OCI-LY3 (cell line): ENCODE measurements around the gene RAB43.
"Not testable (repeated sequence)": the region's sequence is repeated elsewhere in the genome, so short reads cannot be mapped to it uniquely, and the experiment has no call there.

Experiments
- H2AFZ ChIP-seq: fragments of 200-600, 300-600 bp; shearing (Covaris generic); 2 replicates; pipeline ENCODE4 v1.6.0; 2014; ENCODE audit warnings: antibody characterized with exemption, low read depth, low read length
- H3K27ac ChIP-seq: fragments of 200-600, 300-600 bp; sonication (generic); 2 replicates; pipeline ENCODE4 v1.5.1; 2014; ENCODE audit warnings: mild to moderate bottlenecking, low read length, moderate library complexity, mixed read lengths
- H3K27me3 ChIP-seq: fragments of 200-600, 300-600 bp; sonication (generic); 2 replicates; pipeline ENCODE4 v1.6.1; 2014; ENCODE audit warnings: low read depth, low read length, mixed read lengths
- H3K36me3 ChIP-seq: fragments of 200-600, 300-600 bp; sonication (generic); replicated peaks from 2 replicates; pipeline ENCODE3; 2014; ENCODE audit warnings: low read depth, low read length, mixed read lengths
- H3K4me1 ChIP-seq: fragments of 300-600, 200-600 bp; sonication (generic); 2 replicates; pipeline ENCODE4 v1.6.1; 2014; ENCODE audit warnings: low read length, mixed read lengths
- H3K4me2 ChIP-seq: fragments of 200-600, 300-600 bp; sonication (generic); 2 replicates; pipeline ENCODE4 v1.6.1; 2014; ENCODE audit warnings: low read length, mixed read lengths
- H3K4me3 ChIP-seq: fragments of 300-600, 200-600 bp; sonication (generic); 2 replicates; pipeline ENCODE4 v1.5.1; 2014; ENCODE audit warnings: antibody characterized with exemption, mild to moderate bottlenecking, low read length, moderate library complexity
- H3K79me2 ChIP-seq: fragments of 300-600, 200-600 bp; shearing (Covaris generic); 2 replicates; pipeline ENCODE4 v1.6.1; 2014; ENCODE audit warnings: mild to moderate bottlenecking, low read length, mixed read lengths
- H3K9ac ChIP-seq: fragments of 300-600, 200-600 bp; shearing (Covaris generic); 2 replicates; pipeline ENCODE4 v1.6.0; 2014; ENCODE audit warnings: mild to moderate bottlenecking, low read length, moderate library complexity
- H3K9me3 ChIP-seq: fragments of 200-600, 300-600 bp; shearing (Covaris generic); 2 replicates; pipeline ENCODE4 v1.6.1; 2014; ENCODE audit warnings: low read length, mixed read lengths; ENCODE audit not compliant: insufficient read depth
- H4K20me1 ChIP-seq: fragments of 200-600, 300-600 bp; sonication (generic); 2 replicates; pipeline ENCODE4 v1.6.1; 2016; ENCODE audit warnings: low read length, mixed read lengths; ENCODE audit not compliant: insufficient read depth
- EZH2phosphoT487 ChIP-seq: fragments of 200-600 bp; shearing (Covaris generic); IDR thresholded peaks from 2 replicates; pipeline ENCODE4 v1.6.1; 2018; ENCODE audit warnings: antibody characterized with exemption, mixed run types, low read depth
- TF ChIP-seq, protein P1 (sequence below): fragments of 200-600, 300-600 bp; sonication (generic); IDR thresholded peaks from 2 replicates; pipeline ENCODE4 v1.5.1; 2014; ENCODE audit warnings: antibody characterized with exemption, low read length, low read depth

Gene RAB43

DNA sequence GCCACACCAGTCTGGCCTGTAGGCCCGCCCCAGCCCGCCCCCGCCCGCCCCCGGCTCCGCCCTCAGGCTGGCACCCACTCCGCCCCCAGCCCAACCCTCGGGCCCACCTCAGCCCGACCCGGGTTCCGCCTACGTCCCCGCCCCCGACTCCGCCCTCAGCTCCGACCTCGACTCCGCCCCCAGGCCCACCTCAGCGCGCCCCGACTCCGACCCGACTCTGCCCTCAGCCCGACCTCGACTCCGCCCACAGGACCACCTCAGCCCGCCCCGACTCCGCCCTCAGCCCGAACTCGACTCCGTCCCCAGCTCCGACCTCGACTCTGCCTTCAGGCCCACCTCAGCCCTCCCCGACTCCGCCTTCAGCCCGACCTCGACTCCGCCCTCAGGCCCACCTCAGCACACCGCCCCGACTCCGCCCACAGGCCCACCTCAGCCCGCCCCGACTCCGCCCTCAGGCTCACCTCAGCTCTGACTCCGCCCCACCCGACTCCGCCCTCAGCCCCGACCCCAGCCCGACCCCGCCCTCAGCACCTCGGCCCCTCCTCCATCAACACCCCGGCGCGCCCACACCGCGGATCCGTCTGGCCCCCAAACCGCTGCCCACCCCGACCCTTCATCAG lies at the start of gene RAB43:
Gene RAB43, minus strand, starts transcription at position 13 of the 620 bp plus-strand sequence. CDS start 315 bp downstream, outside the sequence.
- Histone ChIP-seq H3K4me1 (peaks cover 32% of the 10 kb centered on the region), H3K4me2 (peak within 1 kb of the TSS; percentile 99)

DNA sequence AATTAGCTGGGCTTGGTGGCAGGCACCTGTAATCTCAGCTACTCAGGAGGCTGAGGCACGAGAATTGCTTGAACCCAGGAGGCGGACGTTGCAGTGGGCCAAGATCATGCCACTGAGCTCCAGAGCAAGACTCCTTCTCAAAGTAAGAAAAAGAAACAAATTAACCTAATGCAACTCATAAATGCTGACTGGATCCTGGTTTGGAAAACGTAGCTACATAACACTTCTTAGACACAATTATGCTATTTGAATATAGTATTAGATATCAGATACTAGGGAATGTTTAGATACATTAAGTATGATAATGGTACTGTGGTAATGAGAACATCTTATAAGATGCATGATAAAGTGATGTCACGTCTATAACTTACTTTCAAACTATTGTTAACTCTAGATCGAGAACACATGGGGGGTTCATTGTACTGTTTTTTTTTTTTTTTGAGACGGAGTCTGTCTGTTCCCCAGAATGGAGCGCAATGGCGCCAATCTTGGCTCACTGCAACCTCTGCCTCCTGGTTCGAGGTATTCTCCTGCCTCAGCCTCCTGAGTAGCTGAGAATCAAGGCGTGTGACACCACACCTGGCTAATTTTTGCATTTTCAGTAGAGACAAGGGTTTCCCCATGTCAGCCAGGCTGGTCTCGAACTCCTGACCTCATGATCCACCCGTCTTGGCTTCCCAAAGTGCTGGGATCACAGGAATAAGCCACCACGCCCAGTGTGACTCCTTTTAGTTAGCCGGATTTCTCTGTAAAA lies 45.2 kb upstream of the RAB43 start:
- Histone ChIP-seq H2AFZ (no peak overlapping the region), H3K36me3 (peaks cover 46% of the 10 kb centered on the region), H3K4me1 (peaks cover 8% of the 10 kb centered on the region; the same call in 1 of the 2 replicates), H3K4me3 (no peak overlapping the region), H3K9ac (no peak overlapping the region), H3K27ac (no peak overlapping the region), H3K4me2 (no peak overlapping the region), H3K79me2 (peaks cover 50% of the 10 kb centered on the region), H4K20me1 (peaks cover 33% of the 10 kb centered on the region), H3K9me3 (no peaks in the 10 kb centered on the region), H3K27me3 (no peaks in the 10 kb centered on the region)
- TF ChIP-seq, protein P1, sequence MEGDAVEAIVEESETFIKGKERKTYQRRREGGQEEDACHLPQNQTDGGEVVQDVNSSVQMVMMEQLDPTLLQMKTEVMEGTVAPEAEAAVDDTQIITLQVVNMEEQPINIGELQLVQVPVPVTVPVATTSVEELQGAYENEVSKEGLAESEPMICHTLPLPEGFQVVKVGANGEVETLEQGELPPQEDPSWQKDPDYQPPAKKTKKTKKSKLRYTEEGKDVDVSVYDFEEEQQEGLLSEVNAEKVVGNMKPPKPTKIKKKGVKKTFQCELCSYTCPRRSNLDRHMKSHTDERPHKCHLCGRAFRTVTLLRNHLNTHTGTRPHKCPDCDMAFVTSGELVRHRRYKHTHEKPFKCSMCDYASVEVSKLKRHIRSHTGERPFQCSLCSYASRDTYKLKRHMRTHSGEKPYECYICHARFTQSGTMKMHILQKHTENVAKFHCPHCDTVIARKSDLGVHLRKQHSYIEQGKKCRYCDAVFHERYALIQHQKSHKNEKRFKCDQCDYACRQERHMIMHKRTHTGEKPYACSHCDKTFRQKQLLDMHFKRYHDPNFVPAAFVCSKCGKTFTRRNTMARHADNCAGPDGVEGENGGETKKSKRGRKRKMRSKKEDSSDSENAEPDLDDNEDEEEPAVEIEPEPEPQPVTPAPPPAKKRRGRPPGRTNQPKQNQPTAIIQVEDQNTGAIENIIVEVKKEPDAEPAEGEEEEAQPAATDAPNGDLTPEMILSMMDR, result no peak
- no peak for TF ChIP-seq EZH2phosphoT487

More for the DNA sequence above, at the start of gene RAB43:
- H2AFZ ChIP-seq, result no peak within 1 kb of the TSS
- no peak for TF ChIP-seq EZH2phosphoT487
- TF ChIP-seq, protein P1, result no peak
- H3K9me3 ChIP-seq, result no peaks in the 10 kb centered on the region
- peak within 1 kb of the TSS; percentile 93 for H3K4me3 ChIP-seq
- H3K36me3 ChIP-seq, result peaks cover 18% of the 10 kb centered on the region
- peaks cover 7% of the 10 kb centered on the region for H4K20me1 ChIP-seq
- H3K27me3 ChIP-seq, result no peaks in the 10 kb centered on the region
- H3K9ac ChIP-seq, result peak within 1 kb of the TSS; percentile 95
- H3K79me2 ChIP-seq, result peaks cover 33% of the 10 kb centered on the region
- H3K27ac ChIP-seq, result peak within 1 kb of the TSS; percentile 82

DNA sequence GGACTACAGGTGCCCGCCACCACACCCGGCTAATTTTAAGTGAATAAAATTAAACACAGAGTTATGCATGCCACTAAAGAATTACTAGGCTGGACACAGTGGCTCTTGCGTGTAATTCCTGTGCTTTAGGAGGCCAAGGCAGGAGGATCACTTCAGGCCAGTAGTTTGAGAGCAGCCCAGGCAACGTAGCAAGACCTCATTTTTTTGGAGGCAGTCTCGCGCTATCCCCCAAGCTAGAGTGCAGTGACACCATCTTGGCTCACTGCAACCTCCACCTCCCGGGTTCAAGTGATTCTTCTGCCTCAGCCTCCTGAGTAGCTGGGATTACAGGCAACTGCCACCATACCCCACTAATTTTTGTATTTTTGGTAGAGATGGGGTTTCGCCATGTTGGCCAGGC lies 44.0 kb upstream of the RAB43 start:
- not testable (repeated sequence) for H3K27me3 ChIP-seq, H3K4me3 ChIP-seq, H3K4me1 ChIP-seq, H3K27ac ChIP-seq, H2AFZ ChIP-seq, H3K4me2 ChIP-seq, H3K9ac ChIP-seq, H3K9me3 ChIP-seq
- peaks cover 21% of the 10 kb centered on the region for H4K20me1 ChIP-seq
- H3K79me2 ChIP-seq, result peaks cover 40% of the 10 kb centered on the region
- peaks cover 36% of the 10 kb centered on the region for H3K36me3 ChIP-seq

DNA sequence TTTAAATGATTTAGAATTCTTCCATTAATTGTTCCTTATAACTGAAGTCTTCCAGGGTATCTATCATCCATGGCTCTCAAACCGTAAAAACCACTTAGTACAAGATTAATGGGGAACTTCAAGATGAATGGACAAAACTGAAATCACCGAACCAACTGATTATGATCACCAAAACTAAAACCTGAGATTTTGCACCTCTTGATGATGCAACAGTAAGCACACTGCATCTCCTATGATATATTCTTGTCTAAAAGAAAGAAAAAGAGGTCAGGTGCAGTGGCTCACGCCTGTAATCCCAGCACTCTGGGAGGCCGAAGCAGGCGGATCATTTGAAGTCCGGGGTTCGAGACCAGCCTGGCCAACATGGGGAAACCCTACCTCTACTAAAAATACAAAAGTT lies 42.9 kb upstream of the RAB43 start:
- Histone ChIP-seq H3K9ac (no peak overlapping the region), H3K36me3 (peaks cover 25% of the 10 kb centered on the region), H3K9me3 (no peaks in the 10 kb centered on the region), H2AFZ (no peak overlapping the region), H3K27ac (no peak overlapping the region), H3K27me3 (no peaks in the 10 kb centered on the region), H3K79me2 (peaks cover 40% of the 10 kb centered on the region), H3K4me2 (no peak overlapping the region), H3K4me3 (no peak overlapping the region), H4K20me1 (peaks cover 10% of the 10 kb centered on the region), H3K4me1 (peaks cover 12% of the 10 kb centered on the region)
- TF ChIP-seq EZH2phosphoT487, result no peak
- TF ChIP-seq, protein P1, result no peak
